Parathyroid adenoma (tissue), 2 donors: ENCODE data around the gene DISP2.

Experiments used
- H2AFZ ChIP-seq: fragments of 300-600 bp; sonication (generic); one replicate; pipeline ENCODE4 v1.7.0; 2017; ENCODE audit warnings: antibody characterized with exemption, mild to moderate bottlenecking
- H3K27ac ChIP-seq: fragments of 300-600 bp; sonication (generic); one replicate; pipeline ENCODE4 v1.7.0; 2017
- H3K27me3 ChIP-seq: fragments of 300-600 bp; sonication (generic); one replicate; pipeline ENCODE4 v1.7.0; 2017; ENCODE audit warnings: low read length; ENCODE audit not compliant: control insufficient read depth, insufficient read depth
- H3K36me3 ChIP-seq: fragments of 300-600 bp; sonication (generic); one replicate; pipeline ENCODE4 v1.7.0; 2017; ENCODE audit warnings: low read length; ENCODE audit not compliant: control insufficient read depth, insufficient read depth
- H3K4me1 ChIP-seq: fragments of 300-600 bp; sonication (generic); one replicate; pipeline ENCODE4 v1.7.0; 2017; ENCODE audit warnings: control low read depth
- H3K4me2 ChIP-seq: fragments of 300-600 bp; sonication (generic); one replicate; pipeline ENCODE4 v1.7.0; 2017; ENCODE audit warnings: low read length
- H3K4me3 ChIP-seq: fragments of 300-600 bp; sonication (generic); one replicate; pipeline ENCODE4 v1.7.0; 2017; ENCODE audit warnings: low read depth, low read length
- H3K79me2 ChIP-seq: fragments of 300-600 bp; sonication (generic); one replicate; pipeline ENCODE4 v1.7.0; 2017; ENCODE audit warnings: control low read depth
- H3K9ac ChIP-seq: fragments of 300-600 bp; sonication (generic); one replicate; pipeline ENCODE4 v1.7.0; 2017; ENCODE audit warnings: mild to moderate bottlenecking
- H3K9me3 ChIP-seq: fragments of 300-600 bp; sonication (generic); one replicate; pipeline ENCODE4 v1.7.0; 2017; ENCODE audit warnings: low read length; ENCODE audit not compliant: control insufficient read depth
- CTCF ChIP-seq: fragments of 300-600 bp; sonication (generic); IDR thresholded peaks from one replicate; pipeline ENCODE4 v1.7.0; 2017; ENCODE audit warnings: antibody characterized with exemption, mild to moderate bottlenecking
- donor health status: primary hyperparathyroidism.

Gene DISP2

GRCh38 chr15:40357723-40358470, at the start of gene DISP2:
Gene DISP2 (plus strand): TSS chr15:40358219. CDS start chr15:40358322, 103 bp downstream.
- TF ChIP-seq CTCF, result no peak
- peaks cover 10% of the 10 kb centered on the region for H3K4me1 ChIP-seq
- no peaks in the 10 kb centered on the region for H3K27me3 ChIP-seq
- no peaks in the 10 kb centered on the region for H3K9me3 ChIP-seq
- H3K27ac ChIP-seq, result no peak within 1 kb of the TSS
- peak within 1 kb of the TSS; percentile 54 for H3K4me2 ChIP-seq
- H3K79me2 ChIP-seq, result no peaks in the 10 kb centered on the region
- H3K36me3 ChIP-seq, result no peaks in the 10 kb centered on the region
- H2AFZ ChIP-seq, result peak within 1 kb of the TSS; percentile 81
- H3K9ac ChIP-seq, result no peak within 1 kb of the TSS
- H3K4me3 ChIP-seq, result peak within 1 kb of the TSS; percentile 31

- no peak overlapping the region for H3K27ac ChIP-seq
- H3K9me3 ChIP-seq, result no peaks in the 10 kb centered on the region
- no peak overlapping the region for H3K4me3 ChIP-seq
- no peaks in the 10 kb centered on the region for H3K36me3 ChIP-seq
- TF ChIP-seq CTCF, result no peak
- H3K9ac ChIP-seq, result no peak overlapping the region
- H2AFZ ChIP-seq, result no peak overlapping the region
- no peaks in the 10 kb centered on the region for H3K79me2 ChIP-seq
- no peaks in the 10 kb centered on the region for H3K4me1 ChIP-seq
- H3K4me2 ChIP-seq, result no peak overlapping the region
- no peaks in the 10 kb centered on the region for H3K27me3 ChIP-seq
Observed at GRCh38 chr15:40309344-40309862, 48.6 kb upstream of the DISP2 start.

GRCh38 chr15:40310001-40310959, 47.7 kb upstream of the DISP2 start:
- H3K4me1 ChIP-seq, result no peaks in the 10 kb centered on the region
- H3K27ac ChIP-seq, result no peak overlapping the region
- no peak overlapping the region for H3K4me3 ChIP-seq
- no peaks in the 10 kb centered on the region for H3K27me3 ChIP-seq
- peak; percentile 34 for TF ChIP-seq CTCF
- H3K9me3 ChIP-seq, result no peaks in the 10 kb centered on the region
- H2AFZ ChIP-seq, result no peak overlapping the region
- no peak overlapping the region for H3K4me2 ChIP-seq
- no peak overlapping the region for H3K9ac ChIP-seq
- H3K79me2 ChIP-seq, result no peaks in the 10 kb centered on the region
- no peaks in the 10 kb centered on the region for H3K36me3 ChIP-seq

GRCh38 chr15:40310993-40311392, 47.0 kb upstream of the DISP2 start:
- Histone ChIP-seq H3K4me2 (no peak overlapping the region), H3K9me3 (no peaks in the 10 kb centered on the region), H3K9ac (no peak overlapping the region), H2AFZ (no peak overlapping the region), H3K79me2 (no peaks in the 10 kb centered on the region), H3K4me1 (no peaks in the 10 kb centered on the region), H3K4me3 (no peak overlapping the region), H3K36me3 (no peaks in the 10 kb centered on the region), H3K27me3 (no peaks in the 10 kb centered on the region), H3K27ac (no peak overlapping the region)
- no peak for TF ChIP-seq CTCF
